ENCODE measurements around the gene UBE2S. TPM values are rescaled to one million over a fixed set of nuclear protein-coding genes. Genes with fewer than 3 reads are reported as not detected.
"Not testable (repeated sequence)": the region's sequence is repeated elsewhere in the genome, so short reads cannot be mapped to it uniquely, and the experiment has no call there.

UBE2S gene
- total RNA-seq, 1 donor from 2014 or later, result 82.6 TPM

GRCh38 chr19:55431183-55431582 lies 23.6 kb upstream of the UBE2S start:
- H3K4me1 ChIP-seq, result no peaks in the 10 kb centered on the region
- no peaks in the 10 kb centered on the region for H3K36me3 ChIP-seq
- TF ChIP-seq CTCF (IDR thresholded peaks at IDR 0.05), result no peak
- H3K4me3 ChIP-seq, result no peak overlapping the region
- no peak for DNase-seq (ENCODE audit: low spot score in 2 of 2)
- no peaks in the 10 kb centered on the region for H3K9me3 ChIP-seq
- intact Hi-C loops (cut with DNase I), result no loop called here
- no peak overlapping the region for H3K27ac ChIP-seq
- peaks cover 10% of the 10 kb centered on the region for H3K27me3 ChIP-seq

- Histone ChIP-seq H3K27me3 (no peaks in the 10 kb centered on the region), H3K4me1 (no peaks in the 10 kb centered on the region), H3K4me3 (no peak overlapping the region), H3K27ac (no peak overlapping the region), H3K36me3 (no peaks in the 10 kb centered on the region), H3K9me3 (no peaks in the 10 kb centered on the region)
- TF ChIP-seq CTCF (IDR thresholded peaks at IDR 0.05), result no peak
- intact Hi-C loops (cut with DNase I), result no loop called here
- no peak for DNase-seq (ENCODE audit: low spot score in 2 of 2)
Measured at GRCh38 chr19:55426042-55426441, 18.5 kb upstream of the UBE2S start.

- H3K27ac ChIP-seq, result no peak overlapping the region
- intact Hi-C loops (cut with DNase I), result no loop called here
- DNase-seq (ENCODE audit: low spot score in 2 of 2), result no peak
Measured at GRCh38 chr19:55424518-55424917, 16.9 kb upstream of the UBE2S start.

GRCh38 chr19:55423225-55424005 lies 15.8 kb upstream of the UBE2S start:
- Histone ChIP-seq H3K4me3 (no peak overlapping the region), H3K27ac (no peak overlapping the region), H3K9me3 (no peaks in the 10 kb centered on the region), H3K36me3 (no peaks in the 10 kb centered on the region), H3K4me1 (no peaks in the 10 kb centered on the region), H3K27me3 (no peaks in the 10 kb centered on the region)
- intact Hi-C loops (cut with DNase I), result no loop called here
- no peak for TF ChIP-seq CTCF (IDR thresholded peaks at IDR 0.05)
- no peak for DNase-seq (ENCODE audit: low spot score in 2 of 2)

More at GRCh38 chr19:55424518-55424917, 16.9 kb upstream of the UBE2S start:
- no peaks in the 10 kb centered on the region for H3K27me3 ChIP-seq
- H3K36me3 ChIP-seq, result no peaks in the 10 kb centered on the region
- H3K4me1 ChIP-seq, result no peaks in the 10 kb centered on the region
- TF ChIP-seq CTCF (IDR thresholded peaks at IDR 0.05), result no peak
- H3K9me3 ChIP-seq, result no peaks in the 10 kb centered on the region
- no peak overlapping the region for H3K4me3 ChIP-seq

- DNase-seq (ENCODE audit: low spot score in 2 of 2); intact Hi-C loops (cut with DNase I); H3K9me3 ChIP-seq; H3K4me3 ChIP-seq; H3K27ac ChIP-seq; H3K27me3 ChIP-seq; H3K36me3 ChIP-seq; H3K4me1 ChIP-seq: not testable (repeated sequence)
Measured at GRCh38 chr19:55421281-55421680, 13.7 kb upstream of the UBE2S start.

- Histone ChIP-seq H3K4me3 (no peak overlapping the region), H3K27me3 (no peaks in the 10 kb centered on the region), H3K36me3 (no peaks in the 10 kb centered on the region), H3K4me1 (no peaks in the 10 kb centered on the region), H3K9me3 (no peaks in the 10 kb centered on the region), H3K27ac (no peak overlapping the region)
- TF ChIP-seq CTCF (IDR thresholded peaks at IDR 0.05), result no peak
- DNase-seq (ENCODE audit: low spot score in 2 of 2), result no peak
- intact Hi-C loops (cut with DNase I), result loop anchor here (5.0 kb wide), 1 partner anchor 277 kb away; no protein-coding TSS in a partner anchor
Measured at GRCh38 chr19:55419624-55420236, 12.1 kb upstream of the UBE2S start.

Measured in ascending aorta (tissue), 2 donors.